GM18498 (cell line): Measurements from ENCODE around the gene CRIM1.

Experiments used
- ATAC-seq: cut with Tn5 transposase; IDR thresholded peaks from one replicate; pipeline ENCODE4 v1.9.1; 2021; ENCODE audit warnings: mild to moderate bottlenecking, moderate library complexity; ENCODE audit not compliant: unreplicated experiment

The CRIM1 gene

DNA sequence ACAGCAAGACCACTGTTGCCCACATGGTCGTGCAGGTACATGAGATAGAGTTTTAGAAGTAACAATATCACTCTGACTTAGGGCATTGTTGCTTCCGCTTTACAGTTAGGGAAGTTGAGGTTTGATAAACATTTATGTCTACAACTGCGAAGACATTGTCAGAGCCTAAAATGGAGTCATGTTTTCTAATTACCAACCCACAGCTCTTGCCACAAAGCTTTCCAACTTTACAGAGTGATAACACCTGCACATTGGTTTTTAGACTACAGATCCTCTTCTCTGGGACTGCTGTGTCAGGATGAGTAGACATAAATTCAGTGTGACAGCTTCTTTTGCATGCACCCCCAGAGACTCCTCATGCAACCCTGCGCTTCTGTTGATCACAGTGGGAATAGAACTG lies 123.4 kb downstream of the CRIM1 start:
- no peak for ATAC-seq

DNA sequence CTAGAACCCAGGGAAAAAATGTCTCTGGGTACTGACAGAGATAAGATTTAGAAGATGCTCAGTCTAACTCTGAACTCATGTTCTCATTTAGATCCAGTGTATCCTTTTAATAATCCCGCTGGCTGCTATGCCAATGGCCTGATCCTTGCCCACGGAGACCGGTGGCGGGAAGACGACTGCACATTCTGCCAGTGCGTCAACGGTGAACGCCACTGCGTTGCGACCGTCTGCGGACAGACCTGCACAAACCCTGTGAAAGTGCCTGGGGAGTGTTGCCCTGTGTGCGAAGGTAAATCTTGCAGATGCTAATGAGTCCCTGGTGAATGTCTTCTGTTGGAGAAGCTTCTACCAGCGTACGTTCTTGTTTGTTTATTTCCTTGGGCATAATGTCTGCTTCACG lies 123.8 kb downstream of the CRIM1 start:
- no peak for ATAC-seq

DNA sequence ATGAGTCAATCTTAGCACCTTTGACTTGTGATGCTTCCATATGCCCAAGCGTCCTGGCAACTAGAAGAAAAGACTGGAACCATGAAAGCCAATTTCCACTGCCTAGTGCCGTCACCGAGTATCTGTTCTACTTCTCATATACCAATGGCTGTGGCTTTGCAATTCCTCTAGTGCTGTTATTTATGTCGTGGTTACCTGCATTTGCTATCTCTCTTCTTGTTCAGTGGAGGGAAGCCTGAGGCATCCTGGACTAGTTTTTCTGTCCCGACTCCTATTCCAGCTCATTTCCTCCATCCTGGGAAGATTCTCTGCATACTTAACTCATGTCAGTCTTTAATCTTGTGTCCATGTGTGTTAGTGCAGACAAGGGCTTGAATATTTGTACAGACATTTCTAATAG lies 124.5 kb downstream of the CRIM1 start:
- no peak for ATAC-seq

DNA sequence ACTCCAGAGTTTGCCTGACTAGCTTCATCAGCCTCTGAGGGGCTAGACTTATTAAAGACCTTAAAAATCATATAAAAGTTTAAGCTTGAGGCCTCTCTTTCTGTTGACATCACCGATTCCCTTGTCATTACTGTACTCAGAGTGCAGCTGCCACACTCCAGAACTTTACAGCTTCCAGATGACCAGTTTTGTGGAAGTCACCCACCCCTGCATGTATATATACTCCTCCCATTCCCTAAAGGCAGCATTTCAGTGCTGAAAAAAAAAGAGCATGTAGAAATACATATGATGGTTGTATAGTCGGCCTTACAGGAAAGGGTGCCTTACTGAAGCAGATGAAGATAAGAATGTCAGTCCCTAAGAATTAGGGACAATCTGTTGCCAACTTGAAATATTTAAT lies 125.1 kb downstream of the CRIM1 start:
- no peak for ATAC-seq

DNA sequence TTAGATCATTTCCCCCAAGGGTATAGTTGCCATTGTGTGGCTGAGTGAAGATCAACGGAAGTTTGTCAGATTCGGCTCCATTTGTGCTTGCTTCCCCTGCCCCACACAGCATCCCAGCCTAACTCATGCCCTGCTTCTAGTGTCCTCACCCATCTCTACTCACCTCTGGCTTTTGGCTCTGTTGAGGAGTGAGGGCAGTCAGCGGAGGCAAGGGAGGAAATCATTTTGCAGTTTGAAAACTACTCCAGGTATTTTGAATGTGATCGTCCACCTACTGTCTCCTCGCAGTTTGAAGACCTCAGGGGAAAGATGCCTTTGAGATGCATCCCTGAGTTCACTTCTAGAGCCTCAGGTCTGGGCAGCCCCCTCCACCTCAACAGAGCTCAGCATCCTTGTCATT lies 126.1 kb downstream of the CRIM1 start:
- ATAC-seq: no peak

DNA sequence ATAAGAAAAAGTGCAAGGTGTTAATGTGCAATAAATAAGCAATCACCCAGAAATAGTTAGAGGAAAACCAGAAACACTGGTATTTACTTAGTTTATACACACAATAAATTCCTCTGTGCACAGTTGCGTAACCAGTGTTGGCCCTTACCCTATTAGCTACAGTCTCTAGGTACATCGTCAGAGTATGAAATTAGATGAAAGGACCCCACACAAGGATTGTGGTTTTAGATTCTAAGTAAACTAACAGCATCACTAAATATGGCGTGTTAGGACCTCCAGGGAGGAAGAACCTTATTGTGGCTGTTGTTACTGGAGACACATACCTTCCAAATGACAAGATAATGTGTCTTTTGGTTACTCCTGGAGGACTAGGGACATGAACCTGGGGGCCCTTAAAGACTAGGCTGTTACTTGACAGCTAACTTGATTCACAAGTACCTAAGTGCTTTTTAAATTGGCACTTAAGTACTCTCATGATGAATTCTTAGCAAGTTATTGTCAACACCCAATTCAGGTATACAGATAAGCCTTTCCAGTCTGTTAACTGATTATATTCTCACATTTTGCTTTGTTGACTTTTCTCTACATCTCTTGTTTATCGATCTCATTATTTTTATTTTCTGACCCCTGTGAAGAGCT lies 127.1 kb downstream of the CRIM1 start:
- no peak for ATAC-seq

DNA sequence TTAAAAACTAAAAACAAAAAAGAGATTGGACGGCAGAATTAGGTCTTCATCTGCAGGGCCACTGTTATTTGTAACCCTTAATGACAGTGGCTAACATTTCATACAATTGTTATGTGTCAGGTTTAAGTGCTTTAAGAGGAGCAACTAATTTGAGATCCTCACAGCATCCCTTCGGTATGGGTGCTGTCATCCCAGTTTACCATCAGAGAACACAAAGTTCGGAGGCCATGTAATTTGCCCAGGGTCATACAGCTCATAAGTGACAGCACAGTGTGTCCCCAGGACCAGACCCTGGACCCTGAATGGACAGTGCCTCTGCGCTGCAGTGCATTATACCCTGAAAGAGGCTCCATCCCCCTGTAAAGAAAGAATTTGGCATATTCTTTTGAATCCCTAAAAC lies 127.7 kb downstream of the CRIM1 start:
- no peak for ATAC-seq

DNA sequence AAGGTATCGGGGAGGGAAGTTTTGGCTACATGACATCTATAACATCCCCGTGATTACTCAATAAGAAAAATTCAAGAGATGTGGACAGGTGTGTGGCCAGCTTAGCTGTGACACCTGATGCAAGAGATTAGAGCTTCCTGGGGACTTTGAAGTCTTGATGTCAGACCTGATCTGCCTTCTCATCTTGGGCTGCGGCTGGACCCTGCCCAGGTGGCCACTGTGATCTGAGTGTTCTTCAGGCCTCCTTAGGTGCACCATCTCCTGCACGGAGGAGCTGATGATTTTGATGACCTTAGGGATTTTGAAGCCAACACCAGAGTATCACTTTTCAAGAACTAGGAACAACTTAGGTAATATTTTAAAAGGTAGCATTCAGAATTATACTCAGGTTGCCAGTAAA lies 128.9 kb downstream of the CRIM1 start:
- no peak for ATAC-seq

DNA sequence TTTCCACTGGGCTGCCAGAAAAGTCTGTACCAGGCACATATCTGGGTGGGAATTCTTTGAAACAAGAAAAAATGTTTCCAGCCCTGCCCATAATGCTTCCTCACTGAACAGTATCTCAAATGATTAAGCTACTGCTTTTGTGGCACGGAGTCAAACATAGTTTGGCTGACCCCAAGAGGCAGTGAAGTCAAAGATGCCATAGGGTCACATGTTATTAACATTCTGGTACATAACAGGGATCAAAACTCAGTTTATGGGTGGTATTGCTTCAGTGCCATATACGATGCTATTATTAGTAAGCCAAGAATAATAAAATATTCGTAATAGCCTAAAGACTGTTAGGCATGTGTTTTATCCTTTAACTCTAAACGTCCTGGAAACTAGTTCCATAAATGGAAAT lies 129.9 kb downstream of the CRIM1 start:
- no peak for ATAC-seq

DNA sequence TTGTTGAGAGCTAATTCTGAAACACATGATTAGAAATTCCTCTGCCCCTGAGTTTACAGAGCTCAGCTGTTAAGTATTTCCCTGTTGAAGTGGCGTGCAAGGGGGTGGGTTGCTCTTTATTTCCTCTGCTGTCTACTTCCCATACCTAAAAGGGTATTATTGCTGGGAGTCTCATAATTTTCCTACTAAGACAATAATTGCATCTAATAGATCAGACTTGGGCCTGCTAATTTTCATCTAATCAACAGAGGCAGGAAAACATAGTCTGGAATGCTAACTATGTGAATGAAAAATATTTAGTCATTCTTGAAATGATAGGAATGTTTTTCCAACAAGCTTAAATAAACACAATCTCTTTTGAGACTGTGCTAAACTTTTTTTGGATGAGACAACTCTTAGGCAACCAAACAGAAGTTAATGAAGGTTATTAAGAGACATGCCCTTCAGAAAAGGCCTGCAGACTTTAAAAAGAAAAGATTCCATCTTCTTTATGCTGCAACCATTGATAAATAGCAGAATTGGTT lies 131.0 kb downstream of the CRIM1 start:
- ATAC-seq: no peak

DNA sequence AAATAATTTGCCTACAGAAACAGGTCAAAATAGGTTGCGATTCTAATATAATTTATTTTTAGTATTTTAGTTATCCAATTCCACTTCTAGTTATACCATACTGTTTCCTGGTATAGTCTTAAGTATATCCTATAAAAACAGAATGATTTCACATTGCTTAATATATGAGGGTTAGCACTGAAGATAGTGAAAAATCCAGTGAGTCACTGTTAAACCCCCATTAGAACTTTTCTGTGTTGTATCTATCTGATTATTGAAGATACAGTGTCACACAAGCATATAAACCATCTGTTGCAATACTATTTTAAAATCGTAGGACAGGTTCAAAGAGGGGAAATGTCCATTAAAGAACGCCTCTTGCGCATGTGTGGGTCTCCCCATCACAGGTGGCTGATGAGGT lies 132.4 kb downstream of the CRIM1 start:
- ATAC-seq: no peak

DNA sequence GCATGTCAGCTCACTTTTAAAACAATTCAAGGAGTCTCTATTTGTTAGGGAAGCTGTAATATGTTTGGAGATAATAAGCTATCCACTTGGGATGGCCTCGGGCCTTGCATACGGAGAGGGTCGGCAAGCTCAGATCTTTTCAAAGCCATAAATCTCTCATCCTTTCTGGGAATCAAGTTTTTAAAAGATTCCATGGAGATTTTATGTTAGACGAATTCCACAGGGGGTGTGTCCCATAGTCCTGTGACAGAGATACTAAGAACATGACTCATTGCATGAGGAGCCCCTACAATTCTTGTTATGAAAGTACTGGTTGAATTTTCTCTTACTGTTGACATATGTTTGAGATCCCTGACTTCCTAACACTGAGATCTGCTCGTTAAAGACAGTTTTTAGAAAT lies 133.7 kb downstream of the CRIM1 start:
- no peak for ATAC-seq

DNA sequence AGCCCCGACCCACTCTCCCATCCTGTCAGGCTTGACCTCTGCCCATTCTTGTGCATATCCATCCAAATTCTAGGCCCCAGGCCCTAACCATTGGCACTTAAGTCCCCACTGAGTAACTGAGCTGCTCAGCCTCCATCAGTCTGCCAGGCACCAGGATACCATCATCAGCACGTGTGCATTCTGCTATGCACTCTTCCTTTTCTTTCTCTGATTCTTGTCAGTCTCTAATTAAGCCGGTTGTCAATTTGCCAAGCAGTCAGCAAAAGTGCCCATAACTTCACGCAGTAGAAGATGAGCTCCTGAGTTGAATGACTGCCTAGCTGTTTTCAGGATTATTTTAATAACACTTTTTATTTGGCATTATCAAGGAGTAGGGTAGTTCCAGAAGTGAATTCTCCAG lies 135.2 kb downstream of the CRIM1 start:
- no peak for ATAC-seq

DNA sequence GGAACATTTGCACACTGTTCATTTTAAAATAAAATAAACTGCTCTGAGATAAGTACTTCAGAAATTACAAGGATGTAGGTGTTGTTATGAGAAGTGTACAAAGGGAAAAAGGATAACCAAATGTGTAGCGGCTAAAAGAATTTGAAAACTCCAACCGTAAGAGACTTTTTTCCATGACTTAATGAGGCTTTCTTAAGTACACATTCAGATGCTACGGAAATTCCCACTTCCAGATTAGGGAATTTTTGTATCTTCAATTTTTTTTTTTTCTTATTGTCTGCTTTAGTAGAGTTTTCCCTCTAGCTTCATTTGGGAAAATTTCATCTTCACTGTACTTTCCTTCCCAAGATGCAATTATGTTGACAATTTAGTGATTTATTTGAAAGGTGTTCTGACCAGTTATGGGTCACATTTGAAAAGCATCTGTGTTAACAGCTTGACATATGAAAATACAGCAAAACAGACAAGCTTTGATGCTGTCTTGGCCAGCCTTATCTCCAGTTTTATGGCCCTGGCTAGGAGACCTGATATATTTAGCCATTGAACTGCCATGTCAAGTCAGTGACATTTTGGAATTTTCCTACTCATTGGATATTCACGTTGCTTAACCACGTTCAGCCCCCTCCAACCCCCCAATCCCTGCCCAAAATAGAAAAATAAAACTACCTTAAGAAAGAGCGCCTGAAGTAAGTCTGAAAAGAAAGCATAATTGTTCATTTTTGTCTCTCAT lies 136.8 kb downstream of the CRIM1 start:
- no peak for ATAC-seq

DNA sequence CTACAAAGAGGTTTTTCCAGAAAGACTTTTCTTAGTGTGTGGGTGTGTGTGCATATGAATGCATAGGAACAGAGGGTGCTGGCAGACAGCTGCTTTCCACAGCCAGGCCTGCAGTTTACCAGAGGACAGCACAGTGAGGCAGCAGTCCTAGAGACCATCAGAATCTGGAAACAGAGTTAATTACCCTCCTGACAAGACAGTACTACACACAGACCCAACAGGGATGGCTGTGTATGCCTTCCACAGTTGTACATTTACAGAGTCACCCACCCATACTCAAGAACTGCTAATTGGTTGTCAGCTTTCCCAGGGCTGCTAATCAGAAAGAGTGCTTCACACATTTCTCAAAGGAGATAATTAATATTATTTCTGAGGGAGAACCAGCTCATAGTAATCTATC lies 137.7 kb downstream of the CRIM1 start:
- ATAC-seq: no peak

DNA sequence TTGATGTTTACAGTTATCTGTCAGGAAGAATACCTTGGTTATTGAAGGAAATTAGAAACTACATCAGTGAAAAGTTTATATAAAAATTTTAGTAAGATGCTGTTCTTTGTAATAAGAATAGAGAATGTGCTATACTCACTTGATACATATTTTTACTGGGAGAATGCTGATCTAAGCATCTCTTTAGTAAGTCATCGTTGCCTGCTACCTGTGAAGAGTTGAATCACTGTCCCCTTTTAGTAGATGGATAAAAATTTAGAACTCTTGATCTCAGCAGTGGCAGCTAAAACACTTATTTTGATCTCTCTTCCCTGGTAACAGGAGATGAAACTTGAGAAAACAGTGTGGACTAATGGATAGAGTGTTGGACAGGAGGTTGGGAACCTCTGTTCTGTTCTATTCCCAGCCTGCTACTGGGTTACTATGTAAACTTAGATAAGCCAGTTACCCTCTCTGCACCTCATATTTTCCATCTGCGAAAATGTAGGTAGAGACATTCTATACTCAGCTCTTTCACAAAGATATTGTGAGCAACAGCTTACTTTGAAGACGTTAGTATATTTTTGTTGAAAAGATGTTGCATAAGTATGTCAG lies 142.1 kb downstream of the CRIM1 start:
- ATAC-seq: no peak

DNA sequence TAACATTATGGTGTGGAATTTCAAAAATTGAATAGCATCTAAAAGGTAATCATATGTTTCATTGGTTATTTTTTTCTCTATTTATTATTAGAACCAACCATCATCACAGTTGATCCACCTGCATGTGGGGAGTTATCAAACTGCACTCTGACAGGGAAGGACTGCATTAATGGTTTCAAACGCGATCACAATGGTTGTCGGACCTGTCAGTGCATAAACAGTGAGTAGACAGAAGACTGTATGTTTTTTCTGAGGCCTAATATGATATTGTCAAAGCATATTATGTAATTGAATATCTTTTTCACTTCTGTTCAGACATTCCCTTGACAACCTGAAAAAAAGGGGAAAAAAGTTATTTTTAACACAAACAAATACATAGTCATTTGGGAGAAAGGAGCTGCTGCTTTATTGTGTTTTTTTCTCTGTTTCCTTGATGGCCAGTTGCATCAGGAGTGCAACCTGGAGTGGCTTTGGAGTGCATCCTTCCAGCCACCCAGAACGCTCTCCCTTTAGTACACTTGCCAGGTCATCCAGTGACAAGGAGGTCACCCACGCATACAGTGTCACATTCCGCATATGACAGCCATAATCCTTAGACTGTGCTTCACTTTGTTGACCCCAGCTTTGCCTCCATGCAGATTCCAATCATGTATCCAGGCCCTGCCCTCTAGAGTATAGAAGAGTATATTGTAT lies 143.7 kb downstream of the CRIM1 start:
- no peak for ATAC-seq

DNA sequence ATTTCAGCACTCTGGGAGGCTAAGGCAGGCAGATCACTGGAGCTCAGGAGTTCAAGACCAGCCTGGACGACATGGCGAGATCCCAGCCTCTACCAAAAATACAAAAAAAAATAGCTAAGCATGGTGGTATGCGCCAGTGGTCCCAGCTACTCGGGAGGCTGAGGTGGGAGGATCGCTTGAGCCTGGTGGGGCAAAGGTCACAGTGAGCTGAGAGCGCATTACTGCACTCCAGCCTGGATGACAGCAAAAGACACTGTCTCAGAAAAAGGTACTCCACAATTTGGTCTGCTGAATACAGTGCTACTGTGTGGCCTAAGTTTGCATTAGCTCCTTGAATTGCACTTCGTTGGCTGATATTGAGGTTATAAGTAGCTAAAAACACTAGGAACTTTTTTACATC lies 144.5 kb downstream of the CRIM1 start:
- ATAC-seq: no peak

DNA sequence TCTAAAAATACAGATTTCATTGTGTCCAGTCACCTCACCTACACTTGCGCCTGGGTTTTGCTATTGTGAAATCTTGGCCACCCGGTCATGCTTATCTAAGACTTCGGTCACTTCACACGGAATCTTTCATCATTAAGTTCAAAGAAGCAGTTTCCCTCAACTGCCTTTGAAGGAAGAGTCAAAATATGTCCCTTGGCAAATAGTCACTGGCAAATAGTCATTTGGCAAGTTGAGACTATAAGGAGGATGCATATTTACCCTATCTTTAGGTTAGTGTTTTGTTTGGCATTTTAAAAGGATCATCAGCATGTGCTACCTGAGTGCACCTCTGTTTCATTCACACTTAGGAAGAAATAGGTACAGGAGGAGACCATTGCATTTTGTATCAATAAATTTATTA lies 146.5 kb downstream of the CRIM1 start:
- ATAC-seq: no peak

DNA sequence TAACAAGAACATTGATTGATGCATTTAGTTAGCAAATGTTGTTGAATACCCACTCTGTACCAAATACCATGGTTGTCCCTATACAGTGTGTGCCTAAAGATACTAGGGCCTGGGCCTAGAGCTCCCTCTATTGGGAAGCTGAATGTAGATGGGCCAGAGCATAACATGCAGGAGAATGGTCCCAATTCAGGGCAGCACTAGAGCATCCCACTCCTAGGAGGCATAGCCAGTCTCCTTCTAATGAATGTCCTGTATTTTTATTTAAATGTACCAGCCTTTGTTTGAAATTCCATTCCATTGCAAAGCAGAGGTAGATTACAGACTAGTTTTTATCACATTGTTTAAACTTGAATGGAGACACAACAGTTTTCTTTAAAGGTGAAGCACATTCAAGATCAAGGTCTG lies 151.8 kb downstream of the CRIM1 start:
- ATAC-seq: peak; percentile 90

DNA sequence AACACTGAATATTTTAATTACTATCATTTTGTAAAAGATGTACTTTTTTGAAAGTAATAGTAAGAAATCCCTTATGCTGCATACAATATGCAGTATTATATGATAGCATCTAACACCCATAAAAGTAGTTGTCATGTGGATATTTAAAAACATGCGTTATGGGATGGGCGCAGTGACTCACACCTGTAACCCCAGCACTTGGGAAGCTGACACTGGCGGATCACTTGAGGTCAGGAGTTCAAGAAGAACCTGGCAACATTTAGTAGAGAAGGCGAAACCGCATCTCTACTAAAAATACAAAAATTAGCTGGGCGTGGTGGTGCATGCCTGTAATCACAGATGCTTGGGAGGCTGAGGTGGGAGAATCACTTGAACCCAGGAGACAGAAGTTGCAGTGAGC lies 153.5 kb downstream of the CRIM1 start:
- no peak for ATAC-seq
